ENCODE data around the gene LY86. TPM values are rescaled to one million over a fixed set of nuclear protein-coding genes. Genes with fewer than 3 reads are reported as not detected.

LY86 gene
- total and polyA plus RNA-seq, 9 of the 15 experiments (the other 6 are each of a cell fraction or from before 2014, with no cell fraction given): 0.08 to 0.20 TPM; not detected in 7

DNA sequence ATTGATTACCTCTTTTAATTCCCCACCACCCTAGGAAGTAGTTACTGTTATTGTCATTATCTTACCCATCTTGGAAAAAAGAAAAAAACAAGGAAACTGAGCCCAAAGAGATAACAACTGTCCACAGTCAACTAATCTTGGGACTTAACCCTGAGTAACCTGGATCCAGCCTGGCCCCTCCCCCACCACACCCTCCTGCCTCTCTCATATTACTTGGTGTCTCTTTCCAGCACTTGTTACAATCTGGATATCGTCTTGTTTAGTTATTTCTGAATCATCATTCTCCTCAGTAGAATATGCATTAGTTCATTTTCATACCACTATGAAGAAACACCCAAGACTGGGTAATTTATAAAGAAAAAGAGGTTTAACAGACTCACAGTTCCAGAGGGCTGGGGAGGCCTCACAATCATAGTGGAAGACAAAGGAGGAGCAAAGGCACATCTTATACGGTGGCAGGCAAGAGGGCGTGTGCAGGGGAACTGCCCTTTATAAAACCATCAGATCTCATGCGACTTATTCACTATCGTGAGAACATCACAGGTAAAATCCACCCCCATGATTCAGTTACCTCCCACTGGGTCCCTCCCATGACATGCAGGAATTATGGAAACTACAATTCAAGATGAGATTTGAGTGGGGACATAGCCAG, 60.3 kb downstream of the LY86 start:
- H3K9ac ChIP-seq (ENCODE audit: insufficient read depth in 1 of 2, low read depth in 2 of 2, low read length in 2 of 2): no peak overlapping the region
- FAIRE-seq (no peak), DNase-seq (ENCODE audit: extremely low read depth in 1 of 4, low spot score in 3 of 4) (peak in 1 of 4 experiments; percentile 21), ATAC-seq (0 out of 3 replicates have a peak, but pooled peaks have one; percentile 19)
- H3K4me3 ChIP-seq: no peak overlapping the region
- H2AFZ ChIP-seq (ENCODE audit: low read depth, low read length): no peak overlapping the region
- H3K27me3 ChIP-seq (ENCODE audit: control insufficient read depth in 2 of 2, insufficient read depth in 2 of 2, low read length in 2 of 2): peaks cover 3 to 4% of the 10 kb centered on the region in 2 experiments; a peak in 2 of 5 replicates
- POLR2A ChIA-PET: interaction anchor here (0.6 kb wide), 1 partner anchor 486 kb away, joined by 3 read pairs; no protein-coding TSS in a partner anchor
- BruUV-seq (replicated peaks): no TSS peak
- no peaks in the 10 kb centered on the region for H3K9me3 ChIP-seq (replicated peaks; ENCODE audit: control insufficient read depth, insufficient read depth, low read depth, low read length)
- no peaks in the 10 kb centered on the region for H3K9me1 ChIP-seq (ENCODE audit: control insufficient read depth, insufficient read depth, low read length)
- WGBS (ENCODE audit: insufficient coverage, low coverage, missing lambda C conversion rate): 22% methylated on average over 5 of the region's 5 CpGs
- H3K36me3 ChIP-seq (ENCODE audit: control insufficient read depth, insufficient read depth, low read length): no peaks in the 10 kb centered on the region
- no peaks in the 10 kb centered on the region for H4K20me1 ChIP-seq (replicated peaks; ENCODE audit: control insufficient read depth, insufficient read depth, low read length)
- H3K79me2 ChIP-seq (ENCODE audit: control insufficient read depth, insufficient read depth, low read length): no peaks in the 10 kb centered on the region
- H3K4me1 ChIP-seq (replicated peaks in 1 of 2; ENCODE audit: control insufficient read depth in 2 of 2, insufficient read depth in 2 of 2, low read length in 2 of 2): peaks cover 0 to 10% of the 10 kb centered on the region in 2 experiments; a peak in 4 of 5 replicates
- intact Hi-C loops (cut with micrococcal nuclease): loop anchor here (5.0 kb wide), 1 partner anchor 92 kb away; no protein-coding TSS in a partner anchor
- H3K27ac ChIP-seq (ENCODE audit: extremely low read depth, low read depth, low read length): no peak overlapping the region
- CTCF ChIA-PET (ENCODE audit: low intra/inter-chr PET ratio): no interaction called here
- in situ Hi-C loops (cut with MboI): no loop called here
- H3K4me2 ChIP-seq (ENCODE audit: insufficient read depth, low read length): no peak overlapping the region
- TF ChIP-seq ZZZ3 (IDR thresholded peaks at IDR 0.05) (no peak), FOXJ2 (tag; IDR thresholded peaks at IDR 0.05) (0 out of 2 replicates have a peak, but pooled peaks have one; percentile 40), HSF4 (CRISPR knock-in tag; IDR thresholded peaks at IDR 0.05; ENCODE audit: borderline replicate concordance) (no peak), BHLHE40 (IDR thresholded peaks at IDR 0.05; ENCODE audit: low read length) (no peak), JUND (IDR thresholded peaks at IDR 0.05; ENCODE audit: borderline replicate concordance, low read depth, low read length) (peak; percentile 21; the same call in 1 of the 2 replicates), JUND (tag; IDR thresholded peaks at IDR 0.05; ENCODE audit: borderline replicate concordance, low read depth, low read length) (no peak), ZFP36 (IDR thresholded peaks at IDR 0.05; ENCODE audit: low read depth, low read length, partially characterized antibody) (peak; percentile 64), EP300 (IDR thresholded peaks at IDR 0.05; ENCODE audit: low read length) (peak; percentile 26; the same call in 1 of the 2 replicates), SMAD4 (CRISPR knock-in tag; conservative IDR thresholded peaks at IDR 0.05) (peak; percentile 46; the same call in 1 of the 2 replicates), MEIS2 (IDR thresholded peaks at IDR 0.05; ENCODE audit: partially characterized antibody) (peak; percentile 14), EHMT2 (IDR thresholded peaks at IDR 0.05) (no peak), SAP30 (IDR thresholded peaks at IDR 0.05; ENCODE audit: borderline replicate concordance, insufficient read depth, low read depth, low read length, poor library complexity, severe bottlenecking) (no peak), MCM3 (IDR thresholded peaks at IDR 0.05) (no peak)
- TF ChIP-seq, protein P1, sequence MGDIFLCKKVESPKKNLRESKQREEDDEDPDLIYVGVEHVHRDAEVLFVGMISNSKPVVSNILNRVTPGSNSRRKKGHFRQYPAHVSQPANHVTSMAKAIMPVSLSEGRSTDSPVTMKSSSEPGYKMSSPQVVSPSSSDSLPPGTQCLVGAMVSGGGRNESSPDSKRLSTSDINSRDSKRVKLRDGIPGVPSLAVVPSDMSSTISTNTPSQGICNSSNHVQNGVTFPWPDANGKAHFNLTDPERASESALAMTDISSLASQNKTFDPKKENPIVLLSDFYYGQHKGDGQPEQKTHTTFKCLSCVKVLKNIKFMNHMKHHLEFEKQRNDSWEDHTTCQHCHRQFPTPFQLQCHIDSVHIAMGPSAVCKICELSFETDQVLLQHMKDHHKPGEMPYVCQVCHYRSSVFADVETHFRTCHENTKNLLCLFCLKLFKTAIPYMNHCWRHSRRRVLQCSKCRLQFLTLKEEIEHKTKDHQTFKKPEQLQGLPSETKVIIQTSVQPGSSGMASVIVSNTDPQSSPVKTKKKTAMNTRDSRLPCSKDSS (IDR thresholded peaks at IDR 0.05; ENCODE audit: low read depth, partially characterized antibody): no peak
- TF ChIP-seq, protein P2, sequence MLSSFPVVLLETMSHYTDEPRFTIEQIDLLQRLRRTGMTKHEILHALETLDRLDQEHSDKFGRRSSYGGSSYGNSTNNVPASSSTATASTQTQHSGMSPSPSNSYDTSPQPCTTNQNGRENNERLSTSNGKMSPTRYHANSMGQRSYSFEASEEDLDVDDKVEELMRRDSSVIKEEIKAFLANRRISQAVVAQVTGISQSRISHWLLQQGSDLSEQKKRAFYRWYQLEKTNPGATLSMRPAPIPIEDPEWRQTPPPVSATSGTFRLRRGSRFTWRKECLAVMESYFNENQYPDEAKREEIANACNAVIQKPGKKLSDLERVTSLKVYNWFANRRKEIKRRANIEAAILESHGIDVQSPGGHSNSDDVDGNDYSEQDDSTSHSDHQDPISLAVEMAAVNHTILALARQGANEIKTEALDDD (IDR thresholded peaks at IDR 0.05): peak; percentile 53; the same call in 1 of the 2 replicates
- TF ChIP-seq, protein P3, sequence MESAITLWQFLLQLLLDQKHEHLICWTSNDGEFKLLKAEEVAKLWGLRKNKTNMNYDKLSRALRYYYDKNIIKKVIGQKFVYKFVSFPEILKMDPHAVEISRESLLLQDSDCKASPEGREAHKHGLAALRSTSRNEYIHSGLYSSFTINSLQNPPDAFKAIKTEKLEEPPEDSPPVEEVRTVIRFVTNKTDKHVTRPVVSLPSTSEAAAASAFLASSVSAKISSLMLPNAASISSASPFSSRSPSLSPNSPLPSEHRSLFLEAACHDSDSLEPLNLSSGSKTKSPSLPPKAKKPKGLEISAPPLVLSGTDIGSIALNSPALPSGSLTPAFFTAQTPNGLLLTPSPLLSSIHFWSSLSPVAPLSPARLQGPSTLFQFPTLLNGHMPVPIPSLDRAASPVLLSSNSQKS (CRISPR knock-in tag; IDR thresholded peaks at IDR 0.05): no peak
- TF ChIP-seq, protein P4, sequence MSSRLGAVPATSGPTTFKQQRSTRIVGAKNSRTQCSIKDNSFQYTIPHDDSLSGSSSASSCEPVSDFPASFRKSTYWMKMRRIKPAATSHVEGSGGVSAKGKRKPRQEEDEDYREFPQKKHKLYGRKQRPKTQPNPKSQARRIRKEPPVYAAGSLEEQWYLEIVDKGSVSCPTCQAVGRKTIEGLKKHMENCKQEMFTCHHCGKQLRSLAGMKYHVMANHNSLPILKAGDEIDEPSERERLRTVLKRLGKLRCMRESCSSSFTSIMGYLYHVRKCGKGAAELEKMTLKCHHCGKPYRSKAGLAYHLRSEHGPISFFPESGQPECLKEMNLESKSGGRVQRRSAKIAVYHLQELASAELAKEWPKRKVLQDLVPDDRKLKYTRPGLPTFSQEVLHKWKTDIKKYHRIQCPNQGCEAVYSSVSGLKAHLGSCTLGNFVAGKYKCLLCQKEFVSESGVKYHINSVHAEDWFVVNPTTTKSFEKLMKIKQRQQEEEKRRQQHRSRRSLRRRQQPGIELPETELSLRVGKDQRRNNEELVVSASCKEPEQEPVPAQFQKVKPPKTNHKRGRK (tag; IDR thresholded peaks at IDR 0.05): no peak
